RWPE2 (cell line): ENCODE measurements around the gene SARNP.

Experiments used
- ATAC-seq: fragments of 200-7000 bp; cut with Tn5 transposase; 3 replicates; pipeline ENCODE4 v1.9.1; 2021; ENCODE audit warnings: low read depth
- DNase-seq: peaks from one replicate; pipeline ENCODE4 v3.0.0-alpha.2; 2020; ENCODE audit warnings: low spot score
- H3K27ac ChIP-seq: fragments of 450-650 bp; 2 replicates; pipeline ENCODE4 v1.5.1; 2017; ENCODE audit warnings: mild to moderate bottlenecking; ENCODE audit not compliant: poor library complexity, severe bottlenecking
- H3K27me3 ChIP-seq: fragments of 250-450 bp; sonication (Bioruptor Pico); 2 replicates; pipeline ENCODE4 v1.5.1; 2021; ENCODE audit warnings: mild to moderate bottlenecking, moderate library complexity; ENCODE audit not compliant: insufficient read depth, poor library complexity, severe bottlenecking
- H3K36me3 ChIP-seq: fragments of 250-450 bp; sonication (Bioruptor Pico); 2 replicates; pipeline ENCODE4 v1.5.1; 2020; ENCODE audit warnings: low read depth, mild to moderate bottlenecking, moderate library complexity
- H3K4me1 ChIP-seq: fragments of 250-450 bp; sonication (Bioruptor Pico); 2 replicates; pipeline ENCODE4 v1.5.1; 2021; ENCODE audit warnings: mild to moderate bottlenecking, moderate library complexity; ENCODE audit not compliant: insufficient read depth, poor library complexity, severe bottlenecking
- H3K4me3 ChIP-seq: fragments of 250-450 bp; sonication (Bioruptor Pico); 2 replicates; pipeline ENCODE4 v1.5.1; 2021; ENCODE audit warnings: mild to moderate bottlenecking, moderate library complexity; ENCODE audit not compliant: severe bottlenecking
- H3K9me3 ChIP-seq: fragments of 250-450 bp; sonication (Bioruptor Pico); 2 replicates; pipeline ENCODE4 v1.5.1; 2021; ENCODE audit warnings: mild to moderate bottlenecking, moderate library complexity; ENCODE audit not compliant: severe bottlenecking
- TF ChIP-seq, protein P1 (sequence below): fragments of 450-650 bp; IDR thresholded peaks from one replicate; pipeline ENCODE4 v1.5.1; 2017; ENCODE audit warnings: mild to moderate bottlenecking, moderate library complexity; ENCODE audit not compliant: poor library complexity, severe bottlenecking

SARNP gene

DNA sequence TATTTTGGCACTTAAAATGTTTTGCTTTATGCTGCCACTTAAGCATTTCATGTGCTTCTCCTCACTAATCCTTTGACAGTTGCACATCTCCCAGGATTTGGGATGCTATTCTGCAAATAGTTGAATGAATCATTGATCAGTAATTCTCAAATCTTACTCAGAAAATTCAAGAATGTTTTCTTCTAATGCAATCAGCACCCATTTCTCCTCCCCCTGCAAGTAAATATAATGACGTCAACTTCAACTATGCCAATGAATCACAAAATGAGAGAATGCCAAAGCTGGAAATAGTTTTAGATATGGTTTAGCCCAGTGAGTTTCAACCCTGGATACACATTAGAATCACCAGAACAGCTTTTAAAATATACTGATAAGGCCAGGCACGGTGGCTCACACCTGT lies 103.8 kb downstream of the SARNP start:
- H3K4me1 ChIP-seq, result peaks cover 25% of the 10 kb centered on the region
- no peaks in the 10 kb centered on the region for H3K9me3 ChIP-seq
- peak overlapping the region; percentile 39 for H3K27ac ChIP-seq
- no peaks in the 10 kb centered on the region for H3K36me3 ChIP-seq
- no peak overlapping the region for H3K4me3 ChIP-seq
- H3K27me3 ChIP-seq, result peaks cover 7% of the 10 kb centered on the region
- TF ChIP-seq, protein P1, sequence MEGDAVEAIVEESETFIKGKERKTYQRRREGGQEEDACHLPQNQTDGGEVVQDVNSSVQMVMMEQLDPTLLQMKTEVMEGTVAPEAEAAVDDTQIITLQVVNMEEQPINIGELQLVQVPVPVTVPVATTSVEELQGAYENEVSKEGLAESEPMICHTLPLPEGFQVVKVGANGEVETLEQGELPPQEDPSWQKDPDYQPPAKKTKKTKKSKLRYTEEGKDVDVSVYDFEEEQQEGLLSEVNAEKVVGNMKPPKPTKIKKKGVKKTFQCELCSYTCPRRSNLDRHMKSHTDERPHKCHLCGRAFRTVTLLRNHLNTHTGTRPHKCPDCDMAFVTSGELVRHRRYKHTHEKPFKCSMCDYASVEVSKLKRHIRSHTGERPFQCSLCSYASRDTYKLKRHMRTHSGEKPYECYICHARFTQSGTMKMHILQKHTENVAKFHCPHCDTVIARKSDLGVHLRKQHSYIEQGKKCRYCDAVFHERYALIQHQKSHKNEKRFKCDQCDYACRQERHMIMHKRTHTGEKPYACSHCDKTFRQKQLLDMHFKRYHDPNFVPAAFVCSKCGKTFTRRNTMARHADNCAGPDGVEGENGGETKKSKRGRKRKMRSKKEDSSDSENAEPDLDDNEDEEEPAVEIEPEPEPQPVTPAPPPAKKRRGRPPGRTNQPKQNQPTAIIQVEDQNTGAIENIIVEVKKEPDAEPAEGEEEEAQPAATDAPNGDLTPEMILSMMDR, result no peak
- no peak for DNase-seq
- ATAC-seq, result peak; percentile 2; the same call in 1 of the 3 replicates

GRCh38 chr12:55712700-55713415 lies 104.7 kb downstream of the SARNP start:
- H3K4me3 ChIP-seq, result no peak overlapping the region
- TF ChIP-seq, protein P1, result no peak
- ATAC-seq (no peak), DNase-seq (no peak)
- no peaks in the 10 kb centered on the region for H3K9me3 ChIP-seq
- no peak overlapping the region for H3K27ac ChIP-seq
- no peaks in the 10 kb centered on the region for H3K36me3 ChIP-seq
- H3K4me1 ChIP-seq, result peaks cover 22% of the 10 kb centered on the region
- peaks cover 12% of the 10 kb centered on the region for H3K27me3 ChIP-seq

GRCh38 chr12:55711786-55712553 lies 105.6 kb downstream of the SARNP start:
- peaks cover 13% of the 10 kb centered on the region for H3K4me1 ChIP-seq
- no peaks in the 10 kb centered on the region for H3K36me3 ChIP-seq
- no peak for ATAC-seq
- H3K9me3 ChIP-seq, result no peaks in the 10 kb centered on the region
- TF ChIP-seq, protein P1, result no peak
- H3K27me3 ChIP-seq, result peaks cover 17% of the 10 kb centered on the region
- DNase-seq, result no peak
- H3K4me3 ChIP-seq, result no peak overlapping the region
- no peak overlapping the region for H3K27ac ChIP-seq

DNA sequence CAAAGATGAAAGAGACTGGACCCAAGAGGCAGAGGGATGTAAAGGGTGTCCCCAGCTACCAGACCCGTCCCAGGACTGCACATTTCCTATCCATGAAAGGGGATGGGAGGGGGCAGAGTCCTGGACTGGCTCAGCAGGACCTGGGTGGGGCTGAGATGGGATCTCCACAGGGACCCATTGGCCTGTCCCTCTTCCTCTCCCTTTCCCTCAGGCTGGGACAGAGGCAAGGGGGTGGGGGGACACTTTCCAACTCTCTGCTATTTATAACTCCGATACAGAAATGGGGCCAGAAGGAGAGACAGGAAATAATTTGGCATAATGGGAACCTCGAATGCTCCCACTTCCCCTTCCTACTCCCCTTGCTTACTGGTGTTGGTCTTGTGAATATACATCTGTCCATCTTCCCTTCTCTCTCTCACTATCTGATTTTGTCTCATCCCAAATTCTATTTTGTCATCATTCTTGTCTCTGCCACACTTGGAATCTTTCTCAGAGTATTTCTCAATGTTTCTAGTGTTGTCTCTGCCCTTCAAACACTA lies 108.8 kb downstream of the SARNP start:
- Histone ChIP-seq H3K4me1 (peaks cover 5% of the 10 kb centered on the region), H3K27ac (no peak overlapping the region), H3K4me3 (no peak overlapping the region), H3K36me3 (no peaks in the 10 kb centered on the region), H3K27me3 (peaks cover 21% of the 10 kb centered on the region), H3K9me3 (no peaks in the 10 kb centered on the region)
- no peak for ATAC-seq
- TF ChIP-seq, protein P1, result no peak
- DNase-seq, result no peak
